NB4 (cell line): Measurements from ENCODE around the gene DUSP22.

ENCODE experiments used
- DNase-seq: peaks from one replicate; pipeline ENCODE4 v3.0.0; 2010; ENCODE audit warnings: low read depth
- H3K4me3 ChIP-seq: one replicate; pipeline ENCODE4 v1.5.1; 2011; ENCODE audit warnings: mild to moderate bottlenecking, low read depth, low read length, moderate library complexity
- MAX ChIP-seq: IDR thresholded peaks from 2 replicates; pipeline ENCODE4 v1.6.1; 2011; ENCODE audit warnings: low read depth, low read length
- MYC ChIP-seq: IDR thresholded peaks from 2 replicates; pipeline ENCODE4 v1.6.1; 2011; ENCODE audit warnings: low read depth, low read length
- POLR2A ChIP-seq: IDR thresholded peaks from 2 replicates; pipeline ENCODE4 v1.6.1; 2011; ENCODE audit warnings: mild to moderate bottlenecking; ENCODE audit not compliant: insufficient read length; ENCODE audit errors: extremely low read depth
- TF ChIP-seq, protein P1 (sequence below): IDR thresholded peaks from one replicate; pipeline ENCODE4 v1.5.1; 2012; ENCODE audit warnings: low read depth, low read length

The DUSP22 gene

GRCh38 chr6:364609-365540 is 72.6 kb downstream of the DUSP22 start:
- TF ChIP-seq MYC (no peak), POLR2A (no peak), MAX (no peak)
- TF ChIP-seq, protein P1, sequence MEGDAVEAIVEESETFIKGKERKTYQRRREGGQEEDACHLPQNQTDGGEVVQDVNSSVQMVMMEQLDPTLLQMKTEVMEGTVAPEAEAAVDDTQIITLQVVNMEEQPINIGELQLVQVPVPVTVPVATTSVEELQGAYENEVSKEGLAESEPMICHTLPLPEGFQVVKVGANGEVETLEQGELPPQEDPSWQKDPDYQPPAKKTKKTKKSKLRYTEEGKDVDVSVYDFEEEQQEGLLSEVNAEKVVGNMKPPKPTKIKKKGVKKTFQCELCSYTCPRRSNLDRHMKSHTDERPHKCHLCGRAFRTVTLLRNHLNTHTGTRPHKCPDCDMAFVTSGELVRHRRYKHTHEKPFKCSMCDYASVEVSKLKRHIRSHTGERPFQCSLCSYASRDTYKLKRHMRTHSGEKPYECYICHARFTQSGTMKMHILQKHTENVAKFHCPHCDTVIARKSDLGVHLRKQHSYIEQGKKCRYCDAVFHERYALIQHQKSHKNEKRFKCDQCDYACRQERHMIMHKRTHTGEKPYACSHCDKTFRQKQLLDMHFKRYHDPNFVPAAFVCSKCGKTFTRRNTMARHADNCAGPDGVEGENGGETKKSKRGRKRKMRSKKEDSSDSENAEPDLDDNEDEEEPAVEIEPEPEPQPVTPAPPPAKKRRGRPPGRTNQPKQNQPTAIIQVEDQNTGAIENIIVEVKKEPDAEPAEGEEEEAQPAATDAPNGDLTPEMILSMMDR, result no peak
- H3K4me3 ChIP-seq, result no peak overlapping the region
- no peak for DNase-seq

GRCh38 chr6:365835-366234 is 73.5 kb downstream of the DUSP22 start:
- no peak for DNase-seq
- no peak overlapping the region for H3K4me3 ChIP-seq
- TF ChIP-seq MYC, result no peak
- TF ChIP-seq, protein P1, result no peak
- TF ChIP-seq POLR2A, result no peak
- TF ChIP-seq MAX, result no peak

DNA sequence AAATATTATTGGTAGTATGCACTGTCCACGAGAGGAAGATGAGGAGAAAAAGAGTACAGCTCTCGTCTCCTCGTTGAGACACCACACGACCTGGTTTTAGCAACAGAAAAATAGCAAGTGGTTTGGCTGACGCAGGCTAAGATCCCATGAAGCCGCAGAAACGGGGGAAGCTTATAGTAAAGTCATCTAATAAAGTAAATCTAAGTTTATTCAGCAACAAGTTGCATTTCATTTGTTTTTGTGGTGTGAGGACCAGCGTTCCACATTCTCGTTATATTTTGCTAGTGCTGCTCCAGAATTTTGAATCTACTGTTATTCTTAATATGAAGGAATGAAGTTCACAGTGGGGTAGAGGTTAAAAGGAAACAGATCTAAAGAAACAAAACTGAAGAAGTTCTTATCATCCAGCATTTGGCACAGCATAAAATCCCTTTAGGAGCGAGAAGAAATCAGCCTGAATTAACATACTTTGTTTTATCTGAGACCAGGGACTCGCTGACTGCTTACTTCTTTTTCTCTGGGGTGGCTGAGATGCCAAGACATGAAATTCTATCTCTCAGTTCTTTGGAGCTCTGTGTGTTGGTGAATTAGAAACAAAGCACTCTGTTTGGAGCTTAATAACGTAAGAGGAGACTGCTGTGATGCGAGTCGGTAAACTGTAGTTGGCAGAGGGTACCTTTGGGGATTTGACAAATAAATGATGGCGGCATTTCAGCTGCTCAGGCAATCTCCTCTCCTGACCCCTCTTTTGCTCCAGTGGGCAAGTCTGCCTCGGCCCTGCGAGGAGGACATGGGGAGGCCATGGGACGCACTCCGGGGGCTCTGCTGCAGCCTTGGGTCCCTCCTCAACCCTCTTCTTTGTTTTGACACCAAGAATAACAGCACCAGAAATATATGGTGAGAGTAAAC is 74.4 kb downstream of the DUSP22 start:
- DNase-seq, result no peak
- H3K4me3 ChIP-seq, result no peak overlapping the region
- no peak for TF ChIP-seq POLR2A
- TF ChIP-seq, protein P1, result no peak
- TF ChIP-seq MAX, result no peak
- TF ChIP-seq MYC, result no peak

DNA sequence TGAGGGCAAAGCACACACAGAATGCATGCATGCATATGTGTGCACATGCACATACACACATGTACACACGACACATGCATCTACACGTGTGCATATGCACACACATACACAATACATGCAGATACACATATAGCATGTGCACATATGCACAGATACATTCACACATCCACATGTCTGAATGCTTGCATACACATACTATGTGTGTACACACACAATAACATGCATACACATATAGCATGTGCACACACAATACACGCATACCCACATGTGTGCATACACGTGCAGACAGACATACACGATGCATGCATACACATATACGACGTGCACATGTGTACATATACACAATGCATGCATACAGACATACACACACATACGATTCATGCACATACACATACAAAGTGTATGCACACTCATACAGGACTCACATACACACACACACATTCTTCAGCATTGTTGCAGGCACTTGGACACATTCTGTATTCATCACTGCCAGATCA is 75.1 kb downstream of the DUSP22 start:
- no peak overlapping the region for H3K4me3 ChIP-seq

GRCh38 chr6:367891-368630 is 75.8 kb downstream of the DUSP22 start:
- H3K4me3 ChIP-seq, result no peak overlapping the region
- no peak for DNase-seq
- TF ChIP-seq MYC (no peak), MAX (no peak), POLR2A (no peak)
- TF ChIP-seq, protein P1, result no peak

More for the DNA sequence above, 75.1 kb downstream of the DUSP22 start:
- no peak for DNase-seq
- TF ChIP-seq MAX, result 0 out of 2 replicates have a peak, but pooled peaks have one; percentile 41
- TF ChIP-seq MYC, result no peak
